Urinary bladder (tissue), 4 donors: Measurements from ENCODE around the gene SYTL2. TPM values are rescaled to one million over a fixed set of nuclear protein-coding genes. Genes with fewer than 3 reads are reported as not detected.

ENCODE experiments used
- DNase-seq: peaks from one replicate; pipeline ENCODE4 v3.0.0-alpha.2; 2015; ENCODE audit errors: extremely low spot score
- H3K27ac ChIP-seq: one replicate; pipeline ENCODE4 v1.5.1; 2013; ENCODE audit warnings: low read depth, mild to moderate bottlenecking, moderate library complexity
- H3K36me3 ChIP-seq: one replicate; pipeline ENCODE4 v1.6.1; 2013; ENCODE audit warnings: mild to moderate bottlenecking, moderate library complexity; ENCODE audit not compliant: insufficient read depth
- H3K4me1 ChIP-seq: one replicate; pipeline ENCODE4 v1.6.1; 2013; ENCODE audit warnings: mild to moderate bottlenecking, moderate library complexity; ENCODE audit not compliant: insufficient read depth
- H3K4me3 ChIP-seq: one replicate; pipeline ENCODE4 v1.5.1; 2013; ENCODE audit warnings: low read depth, low read length
- WGBS: extraction: QIAGEN DNeasy Blood & Tissue Kit; methylation state at CpG from one replicate; pipeline ENCODE4 v1.1.7; 2013; 5-methylcytosine and 5-hydroxymethylcytosine counted together
- polyA plus RNA-seq: library from polyadenylated mRNA; stranded (reverse); fragments of 200-250 nt; gene quantifications from one replicate; pipeline ENCODE4 v1.2.3, GENCODE V29; 2013
- total RNA-seq: library from RNA; depleted of rRNA; stranded (reverse); fragments of >200 nt; gene quantifications from one replicate; pipeline ENCODE4 v1.2.3, GENCODE V29; 2014
- donor health status: healthy with polysubstance abuse.
- donor health status: healthy.

SYTL2 gene
- total and polyA plus RNA-seq, 2 donors: 18.5 to 123 TPM

- H3K4me3 ChIP-seq: no peak overlapping the region
- H3K27ac ChIP-seq: peak overlapping the region; percentile 18
- peaks cover 1% of the 10 kb centered on the region for H3K4me1 ChIP-seq
- 22% methylated on average over 4 of the region's 4 CpGs for WGBS
- H3K36me3 ChIP-seq: no peaks in the 10 kb centered on the region
- no peak for DNase-seq
Observed at GRCh38 chr11:85740481-85741400, 70.2 kb downstream of the SYTL2 start.

DNA sequence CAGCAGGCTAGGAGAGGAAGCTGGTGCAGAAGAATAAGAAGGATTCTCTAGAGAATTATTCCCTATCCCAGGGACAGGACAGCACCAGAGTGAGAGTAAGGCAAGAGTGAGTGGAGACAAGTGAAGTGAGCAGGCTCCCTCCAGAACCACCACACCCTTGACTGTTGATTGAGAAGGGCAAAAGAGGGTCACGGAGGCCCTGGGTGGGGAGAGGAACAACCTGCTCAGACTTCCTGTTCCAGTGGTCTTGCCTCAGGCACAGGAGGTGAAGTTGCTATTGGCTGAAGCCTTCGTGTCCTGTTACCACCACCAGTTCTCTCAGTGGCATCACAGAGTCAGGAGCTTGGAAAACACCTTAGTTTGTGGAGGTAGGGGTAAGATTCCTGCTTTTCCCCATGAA is 73.2 kb downstream of the SYTL2 start:
- H3K27ac ChIP-seq: no peak overlapping the region
- DNase-seq: no peak
- H3K4me3 ChIP-seq: no peak overlapping the region
- H3K4me1 ChIP-seq: peaks cover 1% of the 10 kb centered on the region
- 76% methylated on average over 2 of the region's 2 CpGs for WGBS
- no peaks in the 10 kb centered on the region for H3K36me3 ChIP-seq

DNA sequence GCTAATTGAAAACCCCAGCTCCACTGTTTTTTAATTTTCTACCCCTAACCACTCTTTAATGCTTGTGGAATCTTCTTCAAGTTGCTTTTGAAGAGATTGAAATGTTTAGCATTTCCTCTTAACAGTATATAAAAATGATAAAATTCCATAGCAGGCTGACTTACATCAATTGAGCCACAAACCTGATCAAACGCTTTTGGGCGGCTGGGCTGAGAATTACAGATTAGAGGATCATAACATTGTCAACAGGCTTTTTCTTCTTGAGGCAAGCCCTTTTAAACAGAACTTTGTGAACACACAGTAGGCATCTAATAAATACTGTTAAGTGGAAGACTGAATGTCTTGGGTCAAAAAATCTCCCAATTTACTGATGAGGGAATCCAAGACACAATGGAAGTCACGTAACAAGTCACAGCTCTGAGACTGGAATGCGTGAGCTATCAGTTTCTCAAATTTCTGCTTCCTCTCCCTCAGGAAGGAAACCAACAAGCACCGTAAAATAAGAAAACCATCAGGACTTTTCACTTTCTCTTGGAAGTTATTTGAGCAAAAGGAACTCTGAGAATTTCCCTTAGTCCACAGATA is 75.0 kb downstream of the SYTL2 start:
- Histone ChIP-seq H3K4me1 (peaks cover 1% of the 10 kb centered on the region), H3K4me3 (no peak overlapping the region), H3K27ac (peak overlapping the region; percentile 59), H3K36me3 (no peaks in the 10 kb centered on the region)
- WGBS: 44% methylated on average over 5 of the region's 5 CpGs
- no peak for DNase-seq

DNA sequence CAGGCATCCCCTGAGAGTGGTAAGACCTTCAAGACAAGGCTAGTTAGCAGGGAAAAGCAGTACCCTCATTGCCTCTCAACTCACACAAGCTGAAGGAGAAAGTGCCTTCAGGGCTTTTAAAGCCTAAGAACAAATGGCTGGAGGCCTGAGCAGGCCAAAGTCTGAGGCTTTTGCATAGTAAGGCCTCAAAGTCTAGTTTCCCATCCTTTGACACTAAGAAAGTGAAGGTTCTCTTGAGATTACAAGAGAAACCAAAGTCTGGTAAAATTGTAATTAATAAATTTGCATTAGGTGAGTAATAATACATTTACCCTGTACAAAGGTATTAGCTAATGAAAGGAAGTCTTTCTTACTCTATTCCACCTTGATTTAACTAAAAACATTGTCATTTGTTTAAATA is 78.0 kb downstream of the SYTL2 start:
- peaks cover 1% of the 10 kb centered on the region for H3K4me1 ChIP-seq

GRCh38 chr11:85726381-85726780 is 84.6 kb downstream of the SYTL2 start:
- Histone ChIP-seq H3K27ac (no peak overlapping the region), H3K36me3 (no peaks in the 10 kb centered on the region), H3K4me3 (no peak overlapping the region), H3K4me1 (no peaks in the 10 kb centered on the region)
- no peak for DNase-seq
- WGBS: 95% methylated on average over 3 of the region's 3 CpGs

More for the DNA sequence above, 78.0 kb downstream of the SYTL2 start:
- H3K36me3 ChIP-seq: no peaks in the 10 kb centered on the region
- no peak overlapping the region for H3K4me3 ChIP-seq
- no peak for DNase-seq
- H3K27ac ChIP-seq: no peak overlapping the region

- no peak overlapping the region for H3K4me3 ChIP-seq
- no peak for DNase-seq
- no peak overlapping the region for H3K27ac ChIP-seq
- H3K4me1 ChIP-seq: no peaks in the 10 kb centered on the region
- 72% methylated on average over 3 of the region's 3 CpGs for WGBS
- H3K36me3 ChIP-seq: no peaks in the 10 kb centered on the region
Observed at GRCh38 chr11:85725510-85726258, 85.3 kb downstream of the SYTL2 start.

- H3K4me1 ChIP-seq: no peaks in the 10 kb centered on the region
- H3K4me3 ChIP-seq: no peak overlapping the region
- no peak for DNase-seq
- no peak overlapping the region for H3K27ac ChIP-seq
- 93% methylated on average over 6 of the region's 6 CpGs for WGBS
- H3K36me3 ChIP-seq: no peaks in the 10 kb centered on the region
Observed at GRCh38 chr11:85724748-85725465, 86.0 kb downstream of the SYTL2 start.

GRCh38 chr11:85723088-85723487 is 87.9 kb downstream of the SYTL2 start:
- WGBS: 88% methylated on average over 5 of the region's 5 CpGs
- Histone ChIP-seq H3K4me3 (no peak overlapping the region), H3K36me3 (no peaks in the 10 kb centered on the region), H3K27ac (no peak overlapping the region), H3K4me1 (no peaks in the 10 kb centered on the region)
- DNase-seq: no peak

GRCh38 chr11:85721191-85721590 is 89.8 kb downstream of the SYTL2 start:
- 78% methylated on average over 3 of the region's 3 CpGs for WGBS
- Histone ChIP-seq H3K36me3 (no peaks in the 10 kb centered on the region), H3K4me1 (no peaks in the 10 kb centered on the region), H3K4me3 (no peak overlapping the region), H3K27ac (no peak overlapping the region)
- no peak for DNase-seq

- Histone ChIP-seq H3K36me3 (peaks cover under 1% of the 10 kb centered on the region), H3K4me1 (no peaks in the 10 kb centered on the region), H3K4me3 (peak overlapping the region; percentile 11), H3K27ac (peak overlapping the region; percentile 16)
- DNase-seq: no peak
- WGBS: 40% methylated on average over 10 of the region's 10 CpGs
Observed at GRCh38 chr11:85718991-85719807, 91.7 kb downstream of the SYTL2 start.

GRCh38 chr11:85718126-85718943 is 92.6 kb downstream of the SYTL2 start:
- 42% methylated on average over 7 of the region's 7 CpGs for WGBS
- peak overlapping the region; percentile 16 for H3K27ac ChIP-seq
- H3K4me3 ChIP-seq: peak overlapping the region; percentile 11
- H3K36me3 ChIP-seq: peaks cover 3% of the 10 kb centered on the region
- no peaks in the 10 kb centered on the region for H3K4me1 ChIP-seq
- no peak for DNase-seq

DNA sequence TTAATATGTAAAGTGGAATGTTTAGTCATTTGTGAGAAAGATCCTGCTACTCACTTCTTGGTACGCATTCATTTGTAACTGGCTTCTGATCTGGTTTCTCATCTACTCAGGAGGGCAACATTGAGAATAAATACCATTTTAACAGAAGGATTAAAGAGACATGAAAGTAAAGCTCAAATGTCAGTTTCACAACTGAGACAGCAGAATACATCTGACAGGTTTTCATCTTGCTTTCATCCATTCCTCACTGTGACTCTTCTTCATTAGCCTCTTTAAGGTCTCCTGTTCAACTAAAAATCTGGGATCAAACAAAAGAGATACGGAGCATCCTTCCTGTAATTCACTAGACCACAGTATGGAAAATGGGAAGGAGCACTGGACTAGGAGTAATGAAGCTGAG is 93.5 kb downstream of the SYTL2 start:
- Histone ChIP-seq H3K36me3 (peaks cover 3% of the 10 kb centered on the region), H3K4me3 (no peak overlapping the region), H3K4me1 (no peaks in the 10 kb centered on the region), H3K27ac (no peak overlapping the region)
- WGBS: 83% methylated on average over 2 of the region's 2 CpGs
- DNase-seq: no peak
